Renal pelvis (tissue), 4 donors: Measurements from ENCODE around the gene FSTL4. TPM values are rescaled to one million over a fixed set of nuclear protein-coding genes. Genes with fewer than 3 reads are reported as not detected.

ENCODE experiments used
- DNase-seq: peaks from one replicate; pipeline ENCODE4 v3.0.0-alpha.2; 2013
- polyA plus RNA-seq, 3 donors: library from polyadenylated mRNA; unstranded; fragments of 120-200 nt; gene quantifications; one replicate each; pipeline ENCODE4 v1.2.1, GENCODE V29; 2013; ENCODE audit not compliant: insufficient read length in 3 of 3

FSTL4 gene
- polyA plus RNA-seq, 3 donors = 0.68 to 1.5 (median 0.76) TPM

DNA sequence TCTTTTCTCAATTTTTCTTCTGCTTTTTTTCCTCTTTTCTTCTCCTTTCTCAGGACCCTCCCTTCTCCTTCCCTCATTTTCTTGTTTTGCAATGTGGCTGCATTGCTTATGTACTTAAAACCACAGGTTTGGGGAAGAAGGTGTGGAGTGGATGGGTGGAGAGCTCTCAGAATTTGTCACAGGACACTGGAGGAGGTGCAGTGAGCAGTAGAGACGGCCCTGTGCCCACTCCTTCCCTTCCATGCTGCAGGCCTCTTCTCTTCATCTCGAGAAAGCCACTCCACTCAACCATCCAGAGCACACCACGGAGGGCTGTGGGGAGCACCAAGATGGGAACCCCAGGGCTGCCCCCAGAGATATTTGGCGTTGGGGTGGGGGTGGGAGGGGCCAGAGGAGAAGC, 92.3 kb downstream of the FSTL4 start:
- DNase-seq = no peak

DNA sequence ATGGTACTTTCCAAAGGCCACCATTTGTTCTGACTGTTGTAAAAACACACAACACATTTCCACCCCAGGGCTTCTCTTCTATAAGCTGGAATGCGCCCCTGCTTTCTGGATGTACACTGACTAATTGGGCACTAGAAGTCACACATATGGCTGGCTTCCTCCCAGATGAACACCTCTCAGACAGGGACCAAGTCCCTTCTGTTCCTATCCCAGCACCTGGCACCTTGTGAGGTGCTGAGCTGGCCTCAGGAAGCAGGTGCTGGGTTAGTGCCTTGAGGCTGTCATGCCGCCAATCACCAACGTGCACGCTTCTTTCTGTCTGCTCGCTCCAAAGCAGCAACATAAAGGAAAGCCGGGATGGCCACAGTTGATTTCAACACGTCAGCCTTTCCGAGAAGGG, 93.2 kb downstream of the FSTL4 start:
- no peak for DNase-seq

DNA sequence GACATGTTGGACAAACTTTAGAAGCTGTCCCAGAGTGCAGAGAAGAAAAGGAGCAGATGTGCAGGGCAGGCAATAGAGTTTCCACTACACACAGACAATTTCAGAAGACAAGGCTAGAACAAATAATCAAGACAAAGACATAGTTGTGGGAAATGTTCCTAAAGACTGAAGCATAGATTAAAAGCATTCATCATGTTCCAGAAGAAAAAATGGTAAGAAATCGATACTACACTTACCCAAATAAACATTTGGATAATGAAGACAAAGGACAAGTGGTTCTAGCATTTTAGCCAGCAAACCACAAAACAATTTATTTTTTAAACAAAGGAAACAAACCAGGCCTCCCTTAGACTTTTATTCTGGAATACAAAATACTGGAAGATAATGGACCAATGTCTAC, 97.9 kb downstream of the FSTL4 start:
- no peak for DNase-seq

DNA sequence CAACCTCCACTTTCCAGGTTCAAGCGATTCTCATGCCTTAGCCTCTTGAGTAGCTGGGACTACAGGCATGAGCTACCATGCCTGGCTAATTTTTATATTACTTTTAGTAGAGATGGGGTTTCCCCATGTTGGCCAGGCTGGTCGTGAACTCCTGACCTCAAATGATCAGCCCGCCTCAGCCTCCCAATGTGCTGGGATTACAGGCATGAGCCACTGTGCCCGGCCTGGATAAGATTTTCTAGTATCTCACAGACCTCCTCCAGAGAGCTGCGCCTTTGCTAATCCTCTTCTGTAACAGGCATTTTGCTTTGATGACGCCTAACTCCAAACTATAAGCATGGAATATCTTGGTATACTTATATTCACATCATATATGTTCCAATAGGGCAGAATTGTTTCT, 99.4 kb downstream of the FSTL4 start:
- DNase-seq = no peak

DNA sequence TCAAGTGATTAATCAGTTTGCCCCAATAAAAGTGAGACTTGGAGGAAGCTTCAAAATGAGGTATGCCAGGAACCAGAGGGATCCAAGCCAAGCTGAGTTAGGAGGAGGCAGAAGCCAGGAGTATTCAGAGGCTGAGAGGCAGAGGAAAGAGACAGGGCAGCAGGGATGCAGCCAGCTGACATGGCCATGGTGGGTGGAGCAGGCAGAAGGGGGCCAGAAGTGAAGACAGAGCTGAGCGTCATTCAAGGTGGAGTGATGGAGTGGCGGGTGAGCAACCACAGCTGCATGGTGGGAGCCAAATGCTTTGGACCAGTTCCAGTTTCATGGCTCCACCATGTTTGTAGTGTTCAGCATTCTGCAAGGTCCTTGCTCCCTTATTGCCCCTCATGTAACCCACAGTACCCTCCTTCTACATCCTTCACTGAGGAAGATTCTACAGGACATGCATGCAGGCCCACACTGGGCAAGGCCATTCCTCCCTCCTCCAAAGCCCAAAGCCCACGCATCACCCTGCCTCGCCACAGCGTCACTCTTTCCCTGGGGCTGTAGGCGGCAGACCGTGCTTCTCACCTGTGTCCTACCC, 100.6 kb downstream of the FSTL4 start:
- DNase-seq = no peak

DNA sequence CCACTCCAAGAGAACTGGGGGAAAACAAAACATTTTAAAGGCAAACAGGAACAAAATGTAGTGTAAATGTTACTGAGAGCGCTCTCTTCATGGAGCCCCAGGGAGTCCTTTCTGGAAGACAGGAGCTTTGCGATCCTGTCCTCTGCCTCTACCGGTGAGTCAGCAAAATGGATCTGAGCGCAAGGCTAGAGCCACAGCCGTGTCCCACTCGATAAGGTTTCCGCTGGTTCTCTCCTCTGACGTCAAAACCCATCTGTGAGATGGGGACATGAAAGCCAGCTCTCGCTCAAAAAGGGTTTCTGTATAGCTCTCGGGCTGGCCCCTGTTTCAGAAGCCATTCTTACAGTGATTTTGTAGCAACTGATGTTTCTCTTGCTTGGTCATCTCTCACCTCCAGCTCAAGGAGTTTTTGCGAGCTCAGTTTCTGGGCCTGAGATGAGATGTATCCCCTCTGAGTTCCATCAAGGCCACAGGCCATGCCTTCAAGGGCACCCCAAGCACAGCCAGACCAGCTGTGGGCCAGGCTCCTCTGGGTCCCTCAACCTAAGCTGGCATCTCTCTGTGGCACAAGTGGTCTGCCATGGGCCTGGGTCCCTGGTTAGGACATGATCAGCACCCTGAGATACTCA, 101.6 kb downstream of the FSTL4 start:
- no peak for DNase-seq

DNA sequence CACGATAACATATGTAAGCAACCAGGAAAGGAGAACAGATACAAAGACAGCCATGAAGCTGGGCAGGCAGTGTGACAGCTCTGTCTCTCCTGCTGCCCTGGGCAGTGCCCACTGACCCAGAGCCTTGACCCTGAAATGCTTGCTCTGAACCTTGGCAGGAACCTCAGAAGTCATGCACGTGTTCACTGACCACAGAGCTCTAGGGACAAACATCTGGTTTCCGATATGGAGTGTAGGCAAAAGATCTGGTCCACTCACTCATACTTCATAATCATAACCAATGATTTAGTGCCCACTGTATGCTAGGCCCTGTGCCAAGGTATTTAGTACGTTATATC, 102.6 kb downstream of the FSTL4 start:
- DNase-seq = no peak

DNA sequence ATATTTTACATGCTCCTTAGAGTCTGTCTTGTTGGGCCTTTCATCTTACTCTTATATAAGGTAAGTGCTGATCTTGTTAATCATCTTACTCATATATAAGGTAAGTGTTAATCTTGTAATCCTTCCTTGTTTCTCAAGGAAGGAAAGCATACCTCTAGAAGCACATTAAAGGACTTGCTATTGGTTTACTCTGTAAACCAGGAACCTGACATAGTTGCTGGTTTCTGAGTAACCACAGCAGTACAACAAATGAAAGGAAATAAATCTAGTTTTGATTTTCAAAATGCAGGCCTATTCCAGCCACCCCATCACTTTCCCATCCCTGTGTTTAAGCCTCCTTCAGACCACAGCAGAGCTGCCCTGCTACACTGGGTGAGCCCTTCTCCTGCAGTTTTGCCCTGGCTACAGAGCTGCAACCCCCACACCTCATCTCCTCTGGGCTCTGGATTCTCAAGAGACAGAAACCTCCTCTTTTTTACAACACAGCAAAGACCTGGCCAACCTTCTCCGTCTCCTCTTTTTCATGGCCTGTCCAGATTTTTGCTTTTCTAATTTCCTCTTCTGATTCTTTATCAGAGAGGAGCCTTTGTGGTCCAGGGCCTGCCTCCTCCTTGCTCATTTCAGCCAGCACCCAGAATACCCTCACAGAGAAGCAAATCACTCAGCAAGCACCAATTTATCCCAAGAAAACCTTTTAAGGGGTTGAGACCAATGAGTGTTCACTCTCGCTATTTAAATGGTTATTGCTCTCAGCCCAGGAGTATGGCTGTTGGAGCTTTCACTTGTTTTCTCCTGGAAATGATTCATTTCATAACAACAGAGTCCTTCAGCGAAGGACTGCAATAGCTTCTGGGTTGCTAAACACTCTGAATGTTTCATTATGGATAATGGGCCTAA, 103.2 kb downstream of the FSTL4 start:
- no peak for DNase-seq

DNA sequence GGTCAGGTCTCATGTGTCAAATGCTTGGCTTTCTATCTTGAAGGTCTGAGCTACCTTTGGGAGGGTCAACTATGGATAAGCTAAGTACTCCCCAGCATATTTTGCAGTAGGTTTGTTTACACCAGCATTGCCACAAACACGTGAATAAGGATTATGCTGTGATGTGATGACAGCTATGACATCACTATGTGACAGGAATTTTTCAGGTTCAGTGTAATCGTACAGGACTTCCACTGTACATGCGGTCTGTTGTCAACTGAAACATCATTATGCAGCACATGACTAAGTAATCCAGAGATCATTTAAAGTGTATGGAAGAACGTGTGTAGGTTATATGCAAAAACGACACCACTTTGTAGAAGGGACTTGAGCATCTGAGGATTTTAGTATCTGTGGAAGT, 104.0 kb downstream of the FSTL4 start:
- DNase-seq = no peak

DNA sequence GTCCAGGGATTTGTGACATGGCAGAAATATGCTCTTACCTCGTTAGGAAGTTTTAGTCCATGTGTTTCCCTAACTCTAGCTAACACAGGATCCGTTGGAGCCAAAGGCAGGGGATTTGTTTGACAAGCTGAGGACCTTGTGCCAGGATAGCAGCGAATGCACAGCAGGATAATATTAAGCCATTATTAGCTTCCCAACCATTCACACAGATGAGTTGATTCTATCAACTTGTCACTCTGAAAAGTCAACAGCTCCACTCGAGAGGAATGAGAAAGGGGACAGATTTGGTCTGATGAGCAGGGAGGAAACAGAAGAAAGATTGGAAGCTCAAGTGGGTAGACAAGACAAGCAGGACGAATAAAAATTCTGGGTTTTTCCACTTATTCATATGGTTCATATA, 106.2 kb downstream of the FSTL4 start:
- no peak for DNase-seq

DNA sequence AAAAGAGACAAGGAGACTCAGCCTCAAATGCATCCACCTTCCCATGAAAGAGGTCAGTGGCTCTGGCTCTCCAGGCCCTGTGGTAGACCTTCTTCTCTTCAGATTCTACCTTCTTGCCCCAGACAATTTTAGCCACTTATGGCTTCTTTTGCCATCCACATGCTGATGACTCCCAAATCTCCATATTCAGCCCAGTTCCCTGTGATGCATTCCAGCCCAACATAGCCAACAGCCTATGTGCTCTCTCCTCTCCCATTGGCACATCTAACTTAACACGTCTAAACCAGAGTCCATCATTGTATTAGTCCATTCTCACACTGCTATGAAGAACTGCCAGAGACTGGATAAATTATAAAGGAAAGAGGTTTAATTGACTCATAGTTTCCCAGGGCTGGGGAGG, 108.8 kb downstream of the FSTL4 start:
- no peak for DNase-seq

DNA sequence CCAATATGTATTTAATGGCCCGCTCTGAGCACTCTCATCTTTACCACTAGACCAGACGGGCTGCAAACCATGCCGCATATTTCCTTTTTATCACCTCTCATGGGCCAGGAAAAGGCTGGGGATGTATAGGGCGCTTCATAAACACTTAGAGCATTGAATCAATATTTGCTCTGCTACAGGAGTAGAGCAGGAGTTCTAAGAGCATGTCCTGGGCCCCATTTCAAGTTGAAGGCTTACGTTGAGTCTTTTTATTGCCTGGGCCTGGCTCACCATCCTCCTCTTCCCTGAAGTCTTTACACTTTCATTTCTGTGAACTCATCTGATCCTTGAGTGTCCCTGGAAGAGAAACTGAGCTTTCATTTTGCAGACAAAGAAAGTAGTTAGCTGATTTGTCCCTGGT, 112.4 kb downstream of the FSTL4 start:
- no peak for DNase-seq

DNA sequence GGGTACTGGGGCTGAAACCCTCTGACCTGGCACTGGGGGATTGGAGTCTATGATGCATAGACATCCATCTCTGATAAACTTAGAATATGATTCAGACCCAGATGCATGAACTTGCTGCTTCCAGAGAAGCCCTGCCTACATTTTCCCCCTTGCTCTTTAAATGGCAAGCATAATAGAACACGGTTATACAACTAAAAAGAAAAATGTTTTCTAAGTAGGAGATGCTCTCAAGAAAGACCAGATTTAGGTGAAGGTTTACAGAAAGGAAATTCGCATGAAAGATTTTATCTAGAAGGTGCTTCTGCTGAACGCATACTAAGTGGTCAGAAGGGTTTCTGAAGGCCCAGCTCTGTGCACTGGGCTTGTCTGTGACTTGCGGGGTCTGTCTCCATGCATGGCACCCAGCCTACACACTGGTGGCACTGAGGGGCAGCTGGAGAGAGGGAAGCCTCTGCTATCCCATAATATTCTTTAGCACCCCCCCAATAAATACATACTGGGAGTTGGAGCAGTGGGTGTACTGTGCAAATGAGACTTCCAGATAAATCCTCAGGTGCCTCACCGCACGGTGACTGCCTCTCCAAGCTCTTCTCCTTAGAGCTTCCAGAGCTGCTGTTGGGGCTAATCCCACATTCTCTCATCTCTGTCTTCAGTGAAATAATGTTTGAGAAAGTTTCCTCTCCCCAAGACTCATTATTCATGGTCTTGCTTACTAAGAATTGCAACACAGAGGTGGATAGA, 114.6 kb downstream of the FSTL4 start:
- DNase-seq = no peak

DNA sequence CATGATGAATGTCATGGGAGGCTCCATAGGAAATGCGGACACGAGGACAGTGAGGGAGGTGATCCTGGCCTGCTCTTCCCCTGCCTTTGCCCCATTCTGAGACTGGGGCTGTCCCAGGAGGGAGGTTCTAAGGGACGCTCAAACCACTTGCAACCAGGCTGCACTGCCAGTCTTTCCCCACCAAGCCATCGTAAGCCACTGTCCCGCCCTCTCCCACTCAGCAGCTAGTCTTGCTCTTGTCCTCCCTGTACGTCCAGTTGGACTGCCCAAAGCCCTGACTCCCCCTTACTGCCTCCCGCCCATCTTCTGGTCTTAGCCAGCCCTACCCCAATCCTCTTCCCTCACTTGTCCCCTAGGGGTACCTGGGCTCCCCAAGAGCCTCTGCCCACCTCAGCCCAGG, 115.7 kb downstream of the FSTL4 start:
- no peak for DNase-seq

DNA sequence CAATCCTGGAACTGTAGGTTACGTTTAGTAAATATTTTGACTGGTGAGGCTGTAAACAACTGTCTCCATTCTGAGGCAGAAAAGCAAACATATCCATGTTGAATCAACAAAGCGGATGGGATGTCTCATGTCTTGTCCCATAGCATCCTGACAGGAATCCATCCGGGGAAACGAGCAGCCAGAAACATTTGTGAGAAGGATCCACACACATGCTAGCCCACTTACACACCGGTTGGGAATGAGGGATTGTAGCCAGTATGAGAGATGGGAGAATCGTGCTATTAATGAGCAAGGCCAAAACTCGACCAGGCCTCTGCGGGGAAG, 117.5 kb downstream of the FSTL4 start:
- DNase-seq = no peak

DNA sequence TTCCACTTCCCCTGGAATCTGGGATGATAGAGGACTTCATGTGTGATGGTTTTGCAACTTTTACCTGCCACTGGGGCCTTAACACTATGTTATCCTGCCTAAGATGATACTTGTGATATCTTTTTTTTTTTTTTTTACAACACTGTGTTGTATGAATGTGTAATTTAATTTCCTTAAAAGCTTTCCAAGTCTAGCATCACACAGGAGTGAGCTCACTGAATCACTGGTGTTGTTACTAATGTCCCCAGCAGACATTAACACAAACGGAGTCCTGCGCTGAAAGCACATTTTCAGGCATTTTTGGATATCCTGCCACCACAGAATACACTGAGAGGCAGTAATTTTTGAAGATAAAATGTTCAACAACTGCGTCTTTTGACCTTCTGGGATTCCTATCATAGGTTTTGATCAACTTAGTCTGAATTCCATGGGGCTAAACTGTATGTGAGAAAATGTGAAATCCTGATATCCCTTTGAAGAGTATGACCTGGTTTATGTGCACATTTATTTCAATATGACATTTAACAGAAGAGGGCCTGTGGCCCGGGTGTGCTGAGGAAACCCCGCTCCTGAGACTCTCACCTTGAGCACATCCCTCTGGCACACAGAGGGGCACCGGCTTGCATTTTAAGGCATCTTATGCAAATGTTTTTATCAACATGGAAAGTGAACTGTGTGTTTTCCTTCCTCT, 118.0 kb downstream of the FSTL4 start:
- DNase-seq = no peak

DNA sequence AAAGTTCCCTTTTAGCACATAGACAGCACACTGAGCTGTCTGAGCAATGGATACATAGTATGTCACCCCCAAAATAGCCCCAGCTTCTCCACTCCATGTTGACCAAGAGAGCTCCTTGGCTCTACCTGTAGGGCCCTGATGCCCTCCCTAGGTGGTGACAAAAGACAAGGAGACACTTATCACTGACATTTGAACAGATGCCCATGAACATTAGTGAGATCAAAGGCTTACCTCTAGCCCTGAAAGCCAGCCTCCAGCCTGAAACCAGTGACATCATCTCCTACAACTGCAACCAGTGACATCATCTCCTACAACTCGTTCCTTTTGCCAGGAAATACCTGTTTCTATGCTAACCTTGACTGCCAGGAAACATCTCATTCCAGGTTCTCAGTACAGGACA, 122.7 kb downstream of the FSTL4 start:
- no peak for DNase-seq

DNA sequence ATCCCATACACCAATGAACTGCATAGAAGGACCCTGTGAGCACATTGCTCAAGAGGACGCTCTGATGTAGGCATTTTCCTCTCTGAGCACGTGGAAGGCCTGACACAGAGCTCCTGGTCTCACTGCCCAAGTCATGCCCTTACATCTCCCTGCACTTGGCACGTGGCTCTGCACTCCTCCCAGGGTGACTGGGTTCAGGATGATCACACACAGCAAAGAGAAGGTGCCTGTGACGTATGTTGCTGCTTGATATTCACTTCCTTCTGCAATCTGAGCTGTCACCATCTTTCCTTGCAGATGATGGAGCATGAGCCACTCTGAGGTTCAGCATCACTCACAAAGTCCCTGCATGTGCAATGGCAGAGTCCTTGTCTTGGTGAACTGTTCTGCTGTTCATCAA, 125.2 kb downstream of the FSTL4 start:
- no peak for DNase-seq

DNA sequence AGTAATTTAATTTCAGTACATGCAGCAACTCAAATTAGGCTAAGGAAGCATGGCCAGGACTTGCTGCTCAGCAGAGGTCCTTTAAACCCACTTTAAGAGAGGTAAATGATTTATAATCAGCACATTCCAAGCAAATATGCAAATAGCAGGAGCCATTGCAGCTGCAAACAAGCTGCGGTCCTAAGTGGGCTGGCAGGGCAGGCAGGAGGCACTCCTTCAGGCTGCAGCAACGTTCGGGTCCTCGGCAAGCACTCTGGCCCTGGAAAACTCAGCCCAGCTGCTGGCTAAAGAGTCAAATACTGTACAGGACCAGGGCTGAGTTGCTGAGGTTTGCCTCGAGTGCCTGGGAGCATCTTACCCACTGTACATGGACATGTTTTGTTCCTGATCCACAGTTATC, 126.9 kb downstream of the FSTL4 start:
- no peak for DNase-seq

DNA sequence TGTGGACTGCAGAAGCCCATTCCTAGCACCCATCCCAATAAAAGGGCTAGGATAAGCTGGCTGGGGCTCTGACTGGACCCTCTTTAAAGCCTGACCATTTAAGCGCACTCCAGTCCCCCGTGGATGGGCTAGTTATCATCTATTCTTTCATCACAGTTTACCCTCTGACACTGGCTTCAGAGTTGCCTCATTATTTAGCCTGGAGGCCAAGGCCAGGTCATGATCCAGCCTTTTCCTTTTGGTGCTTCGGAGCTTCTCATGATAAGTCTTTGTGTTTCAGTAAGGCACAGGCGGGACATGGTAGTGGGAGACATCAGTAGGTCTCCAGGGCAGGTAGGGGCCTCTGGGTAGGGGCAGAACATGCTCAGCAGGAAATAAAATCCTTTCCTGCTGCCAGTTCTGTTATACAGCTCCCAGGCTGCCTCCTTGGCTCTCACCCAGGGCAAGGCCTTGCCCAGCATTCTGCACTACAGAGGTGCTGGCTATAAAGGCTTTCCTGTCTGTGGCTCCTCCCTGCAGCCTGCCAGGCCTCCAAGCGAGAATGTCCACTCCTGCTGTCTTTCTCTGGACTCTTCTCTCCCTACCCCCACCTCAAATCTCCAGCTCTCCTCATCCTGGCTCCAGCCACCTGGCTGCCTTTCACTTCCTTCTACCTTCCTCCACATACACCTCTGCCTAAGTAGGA, 128.8 kb downstream of the FSTL4 start:
- DNase-seq = no peak

DNA sequence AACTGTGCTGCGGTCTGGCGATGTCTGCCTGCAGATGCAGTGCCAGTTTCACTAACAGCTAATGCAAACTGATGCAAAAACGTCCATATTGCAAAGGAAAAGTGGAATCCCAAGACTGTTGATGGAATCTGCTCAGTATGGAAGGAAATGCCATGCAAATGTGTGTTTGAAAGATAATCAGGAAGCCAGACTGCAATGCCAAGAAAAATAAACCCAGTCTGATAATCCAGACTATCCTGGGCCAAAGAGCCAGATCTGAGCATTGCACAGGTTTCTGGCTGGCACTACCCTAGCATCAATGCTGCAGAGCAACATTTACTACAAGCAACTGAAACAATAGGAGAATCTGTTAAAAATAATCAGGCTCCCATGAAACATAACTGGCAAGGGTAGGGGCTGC, 130.3 kb downstream of the FSTL4 start:
- no peak for DNase-seq

DNA sequence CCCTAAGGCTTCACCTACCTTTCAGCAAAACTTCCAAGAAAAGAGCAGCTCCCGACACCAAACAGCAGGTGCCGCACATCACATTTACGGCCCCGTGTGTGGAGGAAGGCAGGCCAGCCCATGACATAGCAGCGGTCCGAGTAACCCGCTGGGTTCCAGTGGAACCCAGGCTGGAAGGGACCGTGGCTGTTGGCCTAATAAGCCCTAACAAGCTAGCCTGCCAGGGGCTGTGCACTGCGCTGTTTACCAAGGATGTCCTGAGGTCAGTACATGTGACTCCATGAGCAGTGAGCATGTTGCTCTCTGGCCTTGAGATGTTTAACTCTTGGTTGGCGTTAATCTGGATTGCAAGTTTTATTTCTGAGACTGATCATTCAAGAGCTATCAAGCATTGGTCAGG, 131.5 kb downstream of the FSTL4 start:
- DNase-seq = no peak
